H9 (cell line): Measurements from ENCODE around the gene THBS1. TPM values are rescaled to one million over a fixed set of nuclear protein-coding genes. Genes with fewer than 3 reads are reported as not detected.

Experiments used
- DNase-seq: peaks from one replicate; pipeline ENCODE4 v3.0.0-alpha.2; 2017
- H2AFZ ChIP-seq: one replicate; pipeline ENCODE4 v1.6.1; 2013; ENCODE audit warnings: mild to moderate bottlenecking, low read length, control low read depth, moderate library complexity
- H2AK5ac ChIP-seq: 2 replicates; pipeline ENCODE4 v1.6.1; 2013; ENCODE audit warnings: low read length, control low read depth, mixed read lengths; ENCODE audit not compliant: insufficient read length
- H2BK120ac ChIP-seq: one replicate; pipeline ENCODE4 v1.6.1; 2013; ENCODE audit warnings: low read depth, mild to moderate bottlenecking, low read length, control low read depth, inconsistent platforms; ENCODE audit not compliant: poor library complexity, severe bottlenecking
- H2BK12ac ChIP-seq: 2 replicates; pipeline ENCODE4 v1.6.1; 2013; ENCODE audit warnings: low read length, control low read depth, mixed read lengths, low read depth; ENCODE audit not compliant: insufficient read length
- H2BK15ac ChIP-seq: 2 replicates; pipeline ENCODE4 v1.6.1; 2013; ENCODE audit warnings: low read depth, low read length, control low read depth
- H2BK20ac ChIP-seq: one replicate; pipeline ENCODE4 v1.6.1; 2013; ENCODE audit warnings: low read depth, mild to moderate bottlenecking, low read length, control low read depth, inconsistent platforms; ENCODE audit not compliant: poor library complexity, severe bottlenecking
- H2BK5ac ChIP-seq: 2 replicates; pipeline ENCODE4 v1.6.1; 2013; ENCODE audit warnings: low read length, control low read depth, mixed read lengths; ENCODE audit not compliant: insufficient read length
- H3K14ac ChIP-seq: 2 replicates; pipeline ENCODE4 v1.6.1; 2013; ENCODE audit warnings: low read length, control low read depth; ENCODE audit not compliant: insufficient read depth
- H3K18ac ChIP-seq: 2 replicates; pipeline ENCODE4 v1.6.1; 2013; ENCODE audit warnings: low read depth, mild to moderate bottlenecking, mixed read lengths, low read length, control low read depth; ENCODE audit not compliant: insufficient read length
- H3K23ac ChIP-seq: 2 replicates; pipeline ENCODE4 v1.6.1; 2013; ENCODE audit warnings: low read length, control low read depth, mixed read lengths, low read depth; ENCODE audit not compliant: insufficient read length
- H3K23me2 ChIP-seq: 2 replicates; pipeline ENCODE4 v1.6.1; 2013; ENCODE audit warnings: low read depth, mild to moderate bottlenecking, mixed read lengths, low read length, control low read depth; ENCODE audit not compliant: insufficient read length, poor library complexity, severe bottlenecking
- H3K27ac ChIP-seq: 2 replicates; pipeline ENCODE4 v1.5.1; 2013; ENCODE audit warnings: low read length, control low read depth, mixed read lengths, low read depth; ENCODE audit not compliant: insufficient read length
- H3K27me3 ChIP-seq: 2 replicates; pipeline ENCODE4 v1.6.1; 2013; ENCODE audit warnings: low read length, control low read depth, inconsistent platforms; ENCODE audit not compliant: insufficient read depth
- H3K4ac ChIP-seq: 2 replicates; pipeline ENCODE4 v1.6.1; 2013; ENCODE audit warnings: low read depth, mild to moderate bottlenecking, control low read depth, inconsistent platforms, low read length, moderate library complexity
- H3K4me1 ChIP-seq: 2 replicates; pipeline ENCODE4 v1.6.1; 2013; ENCODE audit warnings: low read length, control low read depth, inconsistent platforms; ENCODE audit not compliant: insufficient read depth
- H3K4me2 ChIP-seq: 2 replicates; pipeline ENCODE4 v1.6.1; 2013; ENCODE audit warnings: low read length, control low read depth, mixed read lengths; ENCODE audit not compliant: insufficient read length, insufficient read depth
- H3K56ac ChIP-seq: 2 replicates; pipeline ENCODE4 v1.6.1; 2013; ENCODE audit warnings: low read depth, mild to moderate bottlenecking, mixed read lengths, low read length, control low read depth; ENCODE audit not compliant: insufficient read length
- H3K79me1 ChIP-seq: 2 replicates; pipeline ENCODE4 v1.6.1; 2013; ENCODE audit warnings: low read depth, mild to moderate bottlenecking, moderate library complexity, low read length, control low read depth, inconsistent platforms; ENCODE audit not compliant: insufficient read depth, poor library complexity, severe bottlenecking
- H3K79me2 ChIP-seq: 2 replicates; pipeline ENCODE4 v1.6.1; 2013; ENCODE audit warnings: low read length, control low read depth, inconsistent platforms; ENCODE audit not compliant: insufficient read depth
- H3K9ac ChIP-seq: 2 replicates; pipeline ENCODE4 v1.6.1; 2013; ENCODE audit warnings: low read length, control low read depth, mixed read lengths; ENCODE audit not compliant: insufficient read length; ENCODE audit errors: extremely low read depth
- H3K9me3 ChIP-seq: one replicate; pipeline ENCODE4 v1.6.1; 2013; ENCODE audit warnings: low read depth, low read length, inconsistent platforms; ENCODE audit not compliant: control insufficient read depth
- H3T11ph ChIP-seq: one replicate; pipeline ENCODE4 v1.6.1; 2013; ENCODE audit warnings: mild to moderate bottlenecking, low read length, control low read depth, inconsistent platforms
- H4K20me1 ChIP-seq: one replicate; pipeline ENCODE4 v1.6.1; 2013; ENCODE audit not compliant: control insufficient read depth, insufficient read length, insufficient read depth
- H4K5ac ChIP-seq: 2 replicates; pipeline ENCODE4 v1.6.1; 2013; ENCODE audit warnings: low read depth, mild to moderate bottlenecking, mixed read lengths, low read length, control low read depth; ENCODE audit not compliant: insufficient read length
- H4K8ac ChIP-seq: replicated peaks from 2 replicates; pipeline ENCODE4 v1.6.1; 2013; ENCODE audit warnings: low read length, control low read depth, mixed read lengths, low read depth; ENCODE audit not compliant: insufficient read length
- H4K91ac ChIP-seq: 2 replicates; pipeline ENCODE4 v1.6.1; 2013; ENCODE audit warnings: low read depth, mild to moderate bottlenecking, moderate library complexity, mixed read lengths, low read length, control low read depth; ENCODE audit not compliant: insufficient read length
- H3K27ac Mint-ChIP-seq, 3 experiments: 2 replicates in 2 of 3; 3 replicates in 1 of 3; pipeline ENCODE4 v1.8.0; 2020 to 2021; ENCODE audit warnings: mixed read lengths in 3 of 3, mild to moderate bottlenecking in 1 of 3, moderate library complexity in 1 of 3
- H3K27me3 Mint-ChIP-seq: 2 replicates; pipeline ENCODE4 v1.8.0; 2021; ENCODE audit warnings: low read depth, mild to moderate bottlenecking, moderate library complexity, mixed read lengths
- H3K36me3 Mint-ChIP-seq, 3 experiments: 2 replicates in 2 of 3; 3 replicates in 1 of 3; pipeline ENCODE4 v1.8.0; 2020 to 2021; ENCODE audit warnings: low read depth in 3 of 3, mixed read lengths in 3 of 3; ENCODE audit not compliant: insufficient read depth in 1 of 3
- H3K4me1 Mint-ChIP-seq, 2 experiments: 2 replicates each; pipeline ENCODE4 v1.8.0; 2020; ENCODE audit warnings: mixed read lengths in 2 of 2
- H3K4me3 Mint-ChIP-seq, 2 experiments: 2 replicates in 1 of 2; 3 replicates in 1 of 2; pipeline ENCODE4 v1.8.0; 2020 to 2021; ENCODE audit warnings: mild to moderate bottlenecking in 2 of 2, mixed read lengths in 2 of 2, moderate library complexity in 1 of 2
- H3K9me3 Mint-ChIP-seq, 2 experiments: 2 replicates in 1 of 2; 3 replicates in 1 of 2; pipeline ENCODE4 v1.8.0; 2020; ENCODE audit warnings: mild to moderate bottlenecking in 2 of 2, mixed read lengths in 2 of 2, moderate library complexity in 1 of 2
- WGBS: extraction: QIAGEN DNeasy Blood & Tissue Kit; methylation state at CpG from one replicate; pipeline ENCODE4 v1.1.7; 2013; ENCODE audit warnings: missing lambda C conversion rate, low lambda C conversion rate, mixed read lengths; ENCODE audit not compliant: insufficient read length; ENCODE audit errors: extremely low coverage; 5-methylcytosine and 5-hydroxymethylcytosine counted together
- total RNA-seq: library from RNA; stranded (reverse); gene quantifications from 2 replicates; pipeline ENCODE4 v1.2.1, GENCODE V29; 2021
- TF ChIP-seq, protein P1 (sequence below): fragments of 200-600 bp; sonication (generic); conservative IDR thresholded peaks from 3 replicates; pipeline ENCODE4 v1.8.0; 2021; ENCODE audit warnings: antibody characterized with exemption, mild to moderate bottlenecking

Gene THBS1
- total RNA-seq, 1 experiment from 2014 or later = 72.1 TPM

- Histone ChIP-seq H2AK5ac (no peak overlapping the region), H3K4ac (no peak overlapping the region), H3K14ac (no peak overlapping the region), H3K18ac (no peak overlapping the region), H3T11ph (no peak overlapping the region), H4K20me1 (peaks cover 2% of the 10 kb centered on the region), H2BK5ac (no peak overlapping the region), H2BK20ac (no peak overlapping the region), H3K23me2 (no peaks in the 10 kb centered on the region), H3K27ac (no peak overlapping the region), H2AFZ (no peak overlapping the region), H3K56ac (no peak overlapping the region), H3K9me3 (no peaks in the 10 kb centered on the region), H2BK120ac (no peak overlapping the region), H3K79me1 (no peaks in the 10 kb centered on the region), H3K4me2 (no peak overlapping the region), H2BK12ac (no peak overlapping the region), H4K91ac (no peak overlapping the region), H3K27me3 (no peaks in the 10 kb centered on the region), H3K79me2 (no peaks in the 10 kb centered on the region), H3K23ac (no peak overlapping the region), H4K8ac (no peak overlapping the region), H3K9ac (no peak overlapping the region), H3K4me1 (no peaks in the 10 kb centered on the region), H4K5ac (no peak overlapping the region), H2BK15ac (no peak overlapping the region)
- no peaks in the 10 kb centered on the region for H3K36me3 Mint-ChIP-seq
- H3K27me3 Mint-ChIP-seq = no peaks in the 10 kb centered on the region; the same call in 1 of the 2 replicates
- H3K27ac Mint-ChIP-seq = no peak overlapping the region
- TF ChIP-seq, protein P1, sequence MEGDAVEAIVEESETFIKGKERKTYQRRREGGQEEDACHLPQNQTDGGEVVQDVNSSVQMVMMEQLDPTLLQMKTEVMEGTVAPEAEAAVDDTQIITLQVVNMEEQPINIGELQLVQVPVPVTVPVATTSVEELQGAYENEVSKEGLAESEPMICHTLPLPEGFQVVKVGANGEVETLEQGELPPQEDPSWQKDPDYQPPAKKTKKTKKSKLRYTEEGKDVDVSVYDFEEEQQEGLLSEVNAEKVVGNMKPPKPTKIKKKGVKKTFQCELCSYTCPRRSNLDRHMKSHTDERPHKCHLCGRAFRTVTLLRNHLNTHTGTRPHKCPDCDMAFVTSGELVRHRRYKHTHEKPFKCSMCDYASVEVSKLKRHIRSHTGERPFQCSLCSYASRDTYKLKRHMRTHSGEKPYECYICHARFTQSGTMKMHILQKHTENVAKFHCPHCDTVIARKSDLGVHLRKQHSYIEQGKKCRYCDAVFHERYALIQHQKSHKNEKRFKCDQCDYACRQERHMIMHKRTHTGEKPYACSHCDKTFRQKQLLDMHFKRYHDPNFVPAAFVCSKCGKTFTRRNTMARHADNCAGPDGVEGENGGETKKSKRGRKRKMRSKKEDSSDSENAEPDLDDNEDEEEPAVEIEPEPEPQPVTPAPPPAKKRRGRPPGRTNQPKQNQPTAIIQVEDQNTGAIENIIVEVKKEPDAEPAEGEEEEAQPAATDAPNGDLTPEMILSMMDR = no peak
- WGBS = no CpG with 5 or more reads among the region's 3 CpGs
- peaks cover 3 to 4% of the 10 kb centered on the region in 2 experiments; a peak in 2 of 4 replicates for H3K4me1 Mint-ChIP-seq
- no peak overlapping the region for H3K4me3 Mint-ChIP-seq
- peaks cover 2 to 3% of the 10 kb centered on the region in 2 experiments; a peak in 4 of 5 replicates for H3K9me3 Mint-ChIP-seq
- no peak for DNase-seq
Measured at GRCh38 chr15:39627451-39628143, 46.7 kb downstream of the THBS1 start.
